Kidney (tissue), 14 donors: Measurements from ENCODE around the gene COL25A1. TPM values are rescaled to one million over a fixed set of nuclear protein-coding genes. Genes with fewer than 3 reads are reported as not detected.
"Not testable (repeated sequence)": the region's sequence is repeated elsewhere in the genome, so short reads cannot be mapped to it uniquely, and the experiment has no call there.

ENCODE experiments used
- DNase-seq, 5 donors: peaks; one replicate each; pipeline ENCODE4 v3.0.0-alpha.2; 2013 to 2020
- FAIRE-seq: peaks from 2 replicates; lab custom pipeline; 2012; peaks lifted over from hg19 to GRCh38; lab: Jason Lieb, UNC
- H3K27ac ChIP-seq, 2 donors: one replicate each; pipeline ENCODE4 v1.7.0; 2013; ENCODE audit warnings: low read depth in 2 of 2, low read length in 2 of 2, inconsistent platforms in 1 of 2
- H3K27me3 ChIP-seq: one replicate; pipeline ENCODE4 v1.7.1; 2013; ENCODE audit warnings: low read length, inconsistent platforms; ENCODE audit not compliant: control insufficient read depth, insufficient read depth
- H3K36me3 ChIP-seq, 3 donors: one replicate each; pipeline versions ENCODE4 v1.7.0 to v1.7.1; 2013; ENCODE audit warnings: low read length in 3 of 3, control low read depth in 1 of 3, inconsistent platforms in 1 of 3; ENCODE audit not compliant: insufficient read depth in 3 of 3, control insufficient read depth in 2 of 3
- H3K4me1 ChIP-seq, 3 donors: one replicate each; pipeline versions ENCODE4 v1.7.0 to v1.7.1; 2013; ENCODE audit warnings: low read length in 3 of 3, inconsistent platforms in 1 of 3, low read depth in 1 of 3; ENCODE audit not compliant: control insufficient read depth in 2 of 3, insufficient read depth in 2 of 3
- H3K4me3 ChIP-seq, 3 donors: one replicate each; pipeline versions ENCODE4 v1.7.0 to v1.8.1; 2013; ENCODE audit warnings: low read length in 3 of 3, control low read depth in 1 of 3, inconsistent platforms in 1 of 3
- H3K9ac ChIP-seq, 3 donors: one replicate each; pipeline versions ENCODE4 v1.7.0 to v1.7.1; 2013; ENCODE audit warnings: low read length in 3 of 3, control low read depth in 1 of 3, inconsistent platforms in 1 of 3
- H3K9me3 ChIP-seq, 3 donors: one replicate each; pipeline versions ENCODE4 v1.7.0 to v1.7.1; 2013; ENCODE audit warnings: low read length in 3 of 3, control low read depth in 1 of 3, inconsistent platforms in 1 of 3; ENCODE audit not compliant: control insufficient read depth in 2 of 3, insufficient read depth in 1 of 3
- intact Hi-C: fragments of 100-400 bp; cut with DNase I; formaldehyde crosslinking; loops from one replicate; pipeline ENCODE4 v1.11.1; 2022
- polyA plus RNA-seq: library from polyadenylated mRNA; stranded (reverse); fragments of 350-450 nt; fragmentation: Illumina TruSeq; extraction: RNeasy Lipid Tissue Mini Kit (QIAGEN cat#74804); gene quantifications from one replicate; pipeline ENCODE4 v1.2.3, GENCODE V29; 2014; ENCODE audit warnings: low read depth, low replicate concordance; ENCODE audit not compliant: insufficient read depth
- total RNA-seq: library from RNA; stranded (reverse); fragmentation: NEBNext Ultra II Directional; extraction: Animal tissue kit (Norgen Biotek cat#: 25700); gene quantifications from one replicate; pipeline ENCODE4 v1.2.1, GENCODE V29; 2021
- TF ChIP-seq, protein P1 (sequence below): IDR thresholded peaks from 3 replicates; pipeline ENCODE4 v1.5.1; 2012; ENCODE audit warnings: mild to moderate bottlenecking, moderate library complexity, borderline replicate concordance; ENCODE audit not compliant: insufficient read depth; ENCODE audit errors: extremely low read depth
- donor health status: control.
- donor health status: control.
- donor health status: control.
- donor health status: control.
- donor health status: control.
- donor health status: DM: yes; HTN: yes; CAD: no.
- donor health status: Normal renal cell carcinoma (clear cell type).

Gene COL25A1
- total and polyA plus RNA-seq, 2 donors from 2014 or later: 0.52 to 2.3 TPM

DNA sequence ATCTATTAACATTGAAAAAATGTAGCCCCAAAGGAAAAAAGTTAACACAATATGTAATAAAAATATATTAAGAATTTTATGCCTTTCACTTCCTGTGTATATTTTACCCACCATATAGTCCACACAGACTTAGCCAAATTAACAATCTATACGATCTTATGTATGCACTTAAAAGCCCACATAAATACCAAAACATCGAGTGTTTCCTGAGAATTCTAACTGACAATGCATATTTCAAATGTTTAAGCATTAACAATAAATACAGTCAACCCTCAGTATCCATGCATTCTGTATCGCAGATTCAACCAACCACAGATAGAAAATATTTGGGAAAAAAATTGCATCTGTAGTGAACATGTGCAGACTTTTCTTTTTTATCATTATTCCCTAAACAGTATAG is 226.8 kb downstream of the COL25A1 start:
- DNase-seq (no peak), FAIRE-seq (no peak)
- no peak overlapping the region for H3K4me3 ChIP-seq
- no peaks in the 10 kb centered on the region for H3K36me3 ChIP-seq
- H3K27me3 ChIP-seq: no peaks in the 10 kb centered on the region
- H3K9ac ChIP-seq: no peak overlapping the region
- TF ChIP-seq, protein P1, sequence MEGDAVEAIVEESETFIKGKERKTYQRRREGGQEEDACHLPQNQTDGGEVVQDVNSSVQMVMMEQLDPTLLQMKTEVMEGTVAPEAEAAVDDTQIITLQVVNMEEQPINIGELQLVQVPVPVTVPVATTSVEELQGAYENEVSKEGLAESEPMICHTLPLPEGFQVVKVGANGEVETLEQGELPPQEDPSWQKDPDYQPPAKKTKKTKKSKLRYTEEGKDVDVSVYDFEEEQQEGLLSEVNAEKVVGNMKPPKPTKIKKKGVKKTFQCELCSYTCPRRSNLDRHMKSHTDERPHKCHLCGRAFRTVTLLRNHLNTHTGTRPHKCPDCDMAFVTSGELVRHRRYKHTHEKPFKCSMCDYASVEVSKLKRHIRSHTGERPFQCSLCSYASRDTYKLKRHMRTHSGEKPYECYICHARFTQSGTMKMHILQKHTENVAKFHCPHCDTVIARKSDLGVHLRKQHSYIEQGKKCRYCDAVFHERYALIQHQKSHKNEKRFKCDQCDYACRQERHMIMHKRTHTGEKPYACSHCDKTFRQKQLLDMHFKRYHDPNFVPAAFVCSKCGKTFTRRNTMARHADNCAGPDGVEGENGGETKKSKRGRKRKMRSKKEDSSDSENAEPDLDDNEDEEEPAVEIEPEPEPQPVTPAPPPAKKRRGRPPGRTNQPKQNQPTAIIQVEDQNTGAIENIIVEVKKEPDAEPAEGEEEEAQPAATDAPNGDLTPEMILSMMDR: no peak
- no peak overlapping the region for H3K27ac ChIP-seq
- intact Hi-C loops: no loop called here
- H3K4me1 ChIP-seq: peaks cover 0 to 2% (median 0%) of the 10 kb centered on the region in 3 donors
- H3K9me3 ChIP-seq: no peaks in the 10 kb centered on the region

DNA sequence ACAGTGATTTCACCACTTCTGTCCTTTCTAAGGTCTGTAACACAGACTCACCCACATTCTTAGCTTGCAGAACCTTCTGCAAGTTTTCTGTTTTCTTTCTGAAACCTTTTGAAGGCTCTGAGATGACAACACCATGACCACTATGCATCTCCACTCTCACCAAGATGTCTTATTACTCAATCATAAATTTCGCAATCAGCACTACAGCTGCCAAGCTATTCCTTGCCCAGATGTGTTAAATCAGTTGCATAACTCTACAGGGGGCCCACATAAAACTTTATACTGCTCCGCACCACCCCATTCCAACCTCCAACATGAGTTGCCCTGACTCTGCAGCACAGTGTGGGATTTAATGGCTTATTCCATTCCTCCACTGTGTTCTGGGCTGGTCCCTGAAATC is 229.9 kb downstream of the COL25A1 start:
- Histone ChIP-seq H3K27ac (no peak overlapping the region), H3K4me1 (no peaks in the 10 kb centered on the region), H3K9ac (no peak overlapping the region), H3K4me3 (no peak overlapping the region), H3K36me3 (no peaks in the 10 kb centered on the region), H3K27me3 (no peaks in the 10 kb centered on the region), H3K9me3 (no peaks in the 10 kb centered on the region)
- intact Hi-C loops: no loop called here
- FAIRE-seq: no peak
- TF ChIP-seq, protein P1: no peak
- no peak for DNase-seq

DNA sequence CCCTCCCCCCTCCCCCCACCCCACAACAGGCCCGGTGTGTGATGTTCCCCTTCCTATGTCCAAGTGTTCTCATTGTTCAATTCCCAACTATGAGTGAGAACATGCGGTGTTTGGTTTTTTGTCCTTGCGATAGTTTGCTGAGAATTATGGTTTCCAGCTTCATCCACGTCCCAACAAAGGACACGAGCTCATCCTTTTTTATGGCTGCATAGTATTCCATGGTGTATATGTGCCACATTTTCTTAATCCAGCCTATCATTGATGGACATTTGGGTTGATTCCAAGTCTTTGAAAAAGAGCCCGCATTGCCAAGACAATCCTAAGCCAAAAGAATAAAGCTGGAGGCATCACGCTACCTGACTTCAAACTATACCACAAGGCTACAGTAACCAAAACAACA is 231.8 kb downstream of the COL25A1 start:
- intact Hi-C loops, H3K27me3 ChIP-seq, FAIRE-seq: not testable (repeated sequence)

DNA sequence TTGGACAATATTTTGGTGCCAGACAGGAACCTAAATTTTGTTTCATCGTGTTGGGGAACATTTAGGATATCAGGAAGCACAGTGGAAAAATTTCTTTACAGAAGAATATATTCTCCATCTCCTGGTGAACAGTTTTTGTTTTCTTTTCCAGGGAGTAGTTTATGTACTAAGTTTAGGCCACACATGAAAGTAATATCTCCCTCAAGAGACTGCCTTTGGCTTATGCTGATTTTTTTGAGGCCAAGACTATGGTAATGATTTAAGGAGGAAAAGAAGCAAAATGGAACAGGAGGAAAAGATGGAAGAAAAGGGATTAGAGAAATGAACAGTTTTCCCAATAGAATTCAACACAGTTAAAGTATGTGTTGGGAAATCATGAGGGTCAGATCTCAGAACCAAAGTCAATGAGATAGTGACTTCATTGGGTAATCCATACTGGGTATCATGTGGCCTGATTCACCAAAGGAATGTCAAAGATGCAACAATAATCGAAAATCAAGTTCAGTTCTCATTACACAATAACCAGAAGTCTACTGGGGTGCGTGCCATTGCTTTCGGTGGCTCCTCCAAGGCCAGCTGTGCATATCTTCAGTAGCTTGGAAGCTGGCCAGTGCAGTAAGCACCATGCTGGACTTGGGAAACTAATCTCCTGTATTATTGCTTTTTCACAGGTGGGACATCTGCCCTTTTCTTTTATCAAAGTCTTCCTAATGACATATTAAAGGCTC is 234.8 kb downstream of the COL25A1 start:
- DNase-seq (no peak), FAIRE-seq (no peak)
- Histone ChIP-seq H3K27me3 (no peaks in the 10 kb centered on the region), H3K4me1 (no peaks in the 10 kb centered on the region), H3K9ac (no peak overlapping the region), H3K9me3 (no peaks in the 10 kb centered on the region), H3K4me3 (no peak overlapping the region), H3K27ac (no peak overlapping the region), H3K36me3 (no peaks in the 10 kb centered on the region)
- intact Hi-C loops: no loop called here
- TF ChIP-seq, protein P1: no peak

More for the DNA sequence above, 231.8 kb downstream of the COL25A1 start:
- not testable (repeated sequence) for H3K4me3 ChIP-seq, H3K36me3 ChIP-seq, H3K27ac ChIP-seq, H3K4me1 ChIP-seq, H3K9me3 ChIP-seq, H3K9ac ChIP-seq, DNase-seq
